HCT116 (cell line): ENCODE measurements around the gene CAPZB. TPM values are rescaled to one million over a fixed set of nuclear protein-coding genes. Genes with fewer than 3 reads are reported as not detected.

Source experiments
- ATAC-seq: fragments of 200-7000 bp; cut with Tn5 transposase; 2 replicates; pipeline ENCODE4 v1.9.1; 2020; ENCODE audit warnings: mild to moderate bottlenecking, moderate library complexity
- BruUV-seq: library from RNA; stranded (reverse); fragments of 400-500 nt; replicated peaks from 2 replicates; lab custom pipeline; 2021; lab: Mats Ljungman, UMichigan
- CTCF ChIA-PET: fragments of 300-600 bp; sonication (Branson Sonifier 250); formaldehyde crosslinking; loops from one replicate; lab custom pipeline; 2021; ENCODE audit warnings: antibody characterized with exemption; lab: Charles Lee
- POLR2A ChIA-PET: fragments of 300-600, 350-600 bp; sonication (Branson Sonifier 250); formaldehyde crosslinking; loops from one replicate; lab custom pipeline; 2021; ENCODE audit warnings: antibody characterized with exemption; lab: Charles Lee
- RAD21 ChIA-PET, 2 experiments: fragments of 300-600 bp; sonication (Branson Sonifier 250); formaldehyde crosslinking; loops; one replicate each; lab custom pipeline; 2023; ENCODE audit warnings: low total read pairs in 2 of 2; ENCODE audit not compliant: uncharacterized antibody in 2 of 2, unreplicated experiment in 2 of 2, low non-redundant PET in 1 of 2; lab: Charles Lee
- DNase-seq: peaks from one replicate; pipeline ENCODE4 v3.0.0-alpha.2; 2010; ENCODE audit warnings: low read depth, low spot score
- H2AFZ ChIP-seq: fragments of 200-600 bp; shearing (Covaris generic), sonication (generic); 2 replicates; pipeline ENCODE4 v1.6.1; 2017; ENCODE audit warnings: low read depth, mixed run types, mixed read lengths, antibody characterized with exemption, low read length; ENCODE audit not compliant: poor library complexity, severe bottlenecking
- H3K27ac ChIP-seq: 2 replicates; pipeline ENCODE4 v1.5.1; 2012; ENCODE audit warnings: low read depth, low read length
- H3K27me3 ChIP-seq: fragments of 200-600 bp; sonication (generic); 2 replicates; pipeline ENCODE4 v1.6.1; 2016; ENCODE audit warnings: mixed run types, low read length, mixed read lengths; ENCODE audit not compliant: insufficient read depth
- H3K36me3 ChIP-seq, 2 experiments: fragments of 200-500 bp in 1 of 2; fragments of 200-600 bp in 1 of 2; sonication (Bioruptor generic) in 1 of 2; sonication (generic) in 1 of 2; 2 replicates each; pipeline versions ENCODE4 v1.5.1 to v1.6.1; 2014 to 2016; ENCODE audit warnings: low read length in 2 of 2, inconsistent platforms in 1 of 2, mixed read lengths in 1 of 2, mixed run types in 1 of 2; ENCODE audit not compliant: insufficient read depth in 2 of 2, control insufficient read depth in 1 of 2
- H3K4me1 ChIP-seq, 2 experiments: fragments of 200-600 bp in 1 of 2; sonication (generic) in 1 of 2; 2 replicates each; pipeline versions ENCODE4 v1.5.1 to v1.6.1; 2012 to 2017; ENCODE audit warnings: low read length in 2 of 2, inconsistent platforms in 1 of 2, mild to moderate bottlenecking in 1 of 2, mixed read lengths in 1 of 2, mixed run types in 1 of 2, moderate library complexity in 1 of 2; ENCODE audit not compliant: insufficient read depth in 2 of 2, control insufficient read depth in 1 of 2
- H3K4me2 ChIP-seq: fragments of 200-600 bp; sonication (generic); 2 replicates; pipeline ENCODE4 v1.6.1; 2017; ENCODE audit warnings: mixed run types, low read length, mixed read lengths
- H3K4me3 ChIP-seq, 2 experiments: fragments of 200-600 bp in 1 of 2; sonication (generic) in 1 of 2; replicated peaks in 1 of 2; 2 replicates each; pipeline ENCODE4 v1.5.1; 2011 to 2016; ENCODE audit warnings: low read length in 2 of 2, control low read depth in 1 of 2, low read depth in 1 of 2, mild to moderate bottlenecking in 1 of 2, mixed read lengths in 1 of 2, mixed run types in 1 of 2
- H3K79me2 ChIP-seq: fragments of 200-600 bp; sonication (generic); 2 replicates; pipeline ENCODE4 v1.6.1; 2017; ENCODE audit warnings: mild to moderate bottlenecking, mixed run types, low read length, moderate library complexity, mixed read lengths; ENCODE audit not compliant: insufficient read depth
- H3K9ac ChIP-seq: fragments of 200-600 bp; sonication (generic); 2 replicates; pipeline ENCODE4 v1.6.1; 2016; ENCODE audit warnings: low read length, mixed read lengths
- H3K9me2 ChIP-seq: fragments of 200-600 bp; sonication (generic), shearing (Covaris generic); 2 replicates; pipeline ENCODE4 v1.6.1; 2017; ENCODE audit warnings: mixed run types, mild to moderate bottlenecking, moderate library complexity; ENCODE audit not compliant: insufficient read depth
- H3K9me3 ChIP-seq, 2 experiments: fragments of 200-500 bp in 1 of 2; fragments of 200-600 bp in 1 of 2; sonication (Bioruptor generic) in 1 of 2; sonication (generic) in 1 of 2; 2 replicates each; pipeline ENCODE4 v1.6.1; 2014 to 2017; ENCODE audit warnings: low read length in 2 of 2, mixed read lengths in 2 of 2, inconsistent platforms in 1 of 2, low read depth in 1 of 2, mild to moderate bottlenecking in 1 of 2, mixed run types in 1 of 2, moderate library complexity in 1 of 2; ENCODE audit not compliant: control insufficient read depth in 1 of 2, insufficient read depth in 1 of 2
- H4K20me1 ChIP-seq: fragments of 200-600 bp; sonication (generic), shearing (Covaris generic); 2 replicates; pipeline ENCODE4 v1.6.1; 2017; ENCODE audit warnings: mixed run types, mild to moderate bottlenecking, moderate library complexity; ENCODE audit not compliant: insufficient read depth
- CEBPB ChIP-seq: IDR thresholded peaks from 2 replicates; pipeline ENCODE4 v1.6.1; 2012; ENCODE audit warnings: low read depth
- EZH2 ChIP-seq: fragments of 200-600 bp; sonication (generic); IDR thresholded peaks from 2 replicates; pipeline ENCODE4 v1.6.1; 2017; ENCODE audit warnings: antibody characterized with exemption, mixed run types
- JUND ChIP-seq: IDR thresholded peaks from 2 replicates; pipeline ENCODE4 v1.6.1; 2012
- POLR2A ChIP-seq: IDR thresholded peaks from 2 replicates; pipeline ENCODE4 v1.7.0; 2011; ENCODE audit warnings: borderline replicate concordance; ENCODE audit not compliant: insufficient read depth, insufficient read length; ENCODE audit errors: extremely low read depth
- POLR2AphosphoS5 ChIP-seq: IDR thresholded peaks from 2 replicates; pipeline ENCODE4 v1.6.1; 2011; ENCODE audit warnings: mild to moderate bottlenecking, low read depth, low read length, moderate library complexity
- SIN3A ChIP-seq: IDR thresholded peaks from 2 replicates; pipeline ENCODE4 v1.6.1; 2012; ENCODE audit warnings: low read depth
- SRF ChIP-seq: IDR thresholded peaks from 2 replicates; pipeline ENCODE4 v1.6.1; 2012; ENCODE audit warnings: low read depth
- TCF7L2 ChIP-seq: IDR thresholded peaks from 2 replicates; pipeline ENCODE4 v1.7.0; 2011; ENCODE audit warnings: borderline replicate concordance, inconsistent platforms; ENCODE audit not compliant: insufficient read depth, insufficient read length; ENCODE audit errors: extremely low read depth
- YY1 ChIP-seq: IDR thresholded peaks from 2 replicates; pipeline ENCODE4 v1.6.1; 2011; ENCODE audit warnings: low read length, low read depth, moderate library complexity, mild to moderate bottlenecking; ENCODE audit not compliant: insufficient replicate concordance; ENCODE audit errors: extremely low read depth
- ZFX ChIP-seq: fragments of 450-650 bp; IDR thresholded peaks from 2 replicates; pipeline ENCODE4 v1.6.1; 2017
- ZNF274 ChIP-seq: fragments of 200-500 bp; sonication (Bioruptor generic); IDR thresholded peaks from 2 replicates; pipeline ENCODE4 v1.6.1; 2014; ENCODE audit warnings: mild to moderate bottlenecking, low read depth, low read length, inconsistent platforms
- intact Hi-C: fragments of 100-400 bp; cut with micrococcal nuclease; formaldehyde crosslinking; loops from 2 replicates; pipeline ENCODE4 v1.10.0; 2022
- total RNA-seq: library from RNA; stranded (reverse); gene quantifications from one replicate; pipeline ENCODE4 v1.2.1, GENCODE V29; 2021; ENCODE audit not compliant: unreplicated experiment
- TF ChIP-seq, protein P1 (sequence below): IDR thresholded peaks from 2 replicates; pipeline ENCODE4 v1.6.1; 2012; ENCODE audit warnings: low read depth
- TF ChIP-seq, protein P2 (sequence below): IDR thresholded peaks from 2 replicates; pipeline ENCODE4 v1.6.1; 2011; ENCODE audit warnings: mild to moderate bottlenecking, low read length, moderate library complexity; ENCODE audit not compliant: insufficient replicate concordance; ENCODE audit errors: extremely low read depth

The CAPZB gene
- total RNA-seq, 1 experiment from 2014 or later = 203 TPM

DNA sequence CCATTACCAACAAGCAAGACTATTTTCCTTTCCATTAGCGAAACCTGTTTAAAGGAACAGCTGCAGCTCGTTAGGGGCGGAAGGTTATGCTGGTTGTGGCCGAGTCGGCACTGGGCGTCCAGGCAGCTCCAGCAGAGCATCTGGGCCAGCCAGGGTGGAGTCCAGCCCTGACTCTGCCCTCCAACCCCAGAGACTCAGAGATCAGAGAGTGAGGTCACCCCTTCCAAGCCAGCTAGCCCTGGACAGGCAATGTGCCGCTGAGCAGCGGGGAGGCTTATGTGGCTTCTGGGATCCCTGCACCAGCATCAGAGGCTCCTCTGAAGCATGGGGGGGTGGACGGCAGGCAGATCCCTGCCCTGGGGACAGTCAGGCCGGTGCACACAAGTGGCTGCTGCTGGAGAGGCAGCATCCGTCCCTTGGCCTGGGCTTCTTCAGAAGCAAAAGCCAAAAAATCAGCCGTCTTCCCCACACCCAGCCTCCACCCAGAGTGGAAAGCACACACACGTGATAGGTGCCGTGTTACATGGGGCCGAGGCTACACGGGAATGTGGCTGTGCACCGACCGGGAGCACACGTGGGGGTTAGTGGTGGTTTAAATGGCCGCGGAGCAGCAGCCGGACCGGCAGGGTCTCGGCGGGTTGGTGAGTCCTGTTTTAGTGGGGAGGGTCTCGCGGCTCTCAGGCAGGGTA, 143.1 kb downstream of the CAPZB start:
- Histone ChIP-seq H3K9ac (no peak overlapping the region), H3K36me3 (no peaks in the 10 kb centered on the region; a peak in 1 of 4 replicates), H3K9me2 (no peaks in the 10 kb centered on the region), H3K4me3 (no peak overlapping the region), H3K4me2 (no peak overlapping the region), H3K27me3 (no peaks in the 10 kb centered on the region), H3K79me2 (no peaks in the 10 kb centered on the region), H2AFZ (no peak overlapping the region), H3K9me3 (no peaks in the 10 kb centered on the region), H4K20me1 (no peaks in the 10 kb centered on the region), H3K4me1 (peaks cover 17 to 22% of the 10 kb centered on the region in 2 experiments), H3K27ac (no peak overlapping the region)
- ChIA-PET RAD21 (no interaction called here), POLR2A (no interaction called here), CTCF (interaction anchor here (0.8 to 1.6 kb wide), 3 partner anchors 309 to 319 kb away, joined by 3 to 6 read pairs (median 3); no protein-coding TSS in a partner anchor)
- TF ChIP-seq, protein P1, sequence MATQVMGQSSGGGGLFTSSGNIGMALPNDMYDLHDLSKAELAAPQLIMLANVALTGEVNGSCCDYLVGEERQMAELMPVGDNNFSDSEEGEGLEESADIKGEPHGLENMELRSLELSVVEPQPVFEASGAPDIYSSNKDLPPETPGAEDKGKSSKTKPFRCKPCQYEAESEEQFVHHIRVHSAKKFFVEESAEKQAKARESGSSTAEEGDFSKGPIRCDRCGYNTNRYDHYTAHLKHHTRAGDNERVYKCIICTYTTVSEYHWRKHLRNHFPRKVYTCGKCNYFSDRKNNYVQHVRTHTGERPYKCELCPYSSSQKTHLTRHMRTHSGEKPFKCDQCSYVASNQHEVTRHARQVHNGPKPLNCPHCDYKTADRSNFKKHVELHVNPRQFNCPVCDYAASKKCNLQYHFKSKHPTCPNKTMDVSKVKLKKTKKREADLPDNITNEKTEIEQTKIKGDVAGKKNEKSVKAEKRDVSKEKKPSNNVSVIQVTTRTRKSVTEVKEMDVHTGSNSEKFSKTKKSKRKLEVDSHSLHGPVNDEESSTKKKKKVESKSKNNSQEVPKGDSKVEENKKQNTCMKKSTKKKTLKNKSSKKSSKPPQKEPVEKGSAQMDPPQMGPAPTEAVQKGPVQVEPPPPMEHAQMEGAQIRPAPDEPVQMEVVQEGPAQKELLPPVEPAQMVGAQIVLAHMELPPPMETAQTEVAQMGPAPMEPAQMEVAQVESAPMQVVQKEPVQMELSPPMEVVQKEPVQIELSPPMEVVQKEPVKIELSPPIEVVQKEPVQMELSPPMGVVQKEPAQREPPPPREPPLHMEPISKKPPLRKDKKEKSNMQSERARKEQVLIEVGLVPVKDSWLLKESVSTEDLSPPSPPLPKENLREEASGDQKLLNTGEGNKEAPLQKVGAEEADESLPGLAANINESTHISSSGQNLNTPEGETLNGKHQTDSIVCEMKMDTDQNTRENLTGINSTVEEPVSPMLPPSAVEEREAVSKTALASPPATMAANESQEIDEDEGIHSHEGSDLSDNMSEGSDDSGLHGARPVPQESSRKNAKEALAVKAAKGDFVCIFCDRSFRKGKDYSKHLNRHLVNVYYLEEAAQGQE = no peak
- TF ChIP-seq, protein P2, sequence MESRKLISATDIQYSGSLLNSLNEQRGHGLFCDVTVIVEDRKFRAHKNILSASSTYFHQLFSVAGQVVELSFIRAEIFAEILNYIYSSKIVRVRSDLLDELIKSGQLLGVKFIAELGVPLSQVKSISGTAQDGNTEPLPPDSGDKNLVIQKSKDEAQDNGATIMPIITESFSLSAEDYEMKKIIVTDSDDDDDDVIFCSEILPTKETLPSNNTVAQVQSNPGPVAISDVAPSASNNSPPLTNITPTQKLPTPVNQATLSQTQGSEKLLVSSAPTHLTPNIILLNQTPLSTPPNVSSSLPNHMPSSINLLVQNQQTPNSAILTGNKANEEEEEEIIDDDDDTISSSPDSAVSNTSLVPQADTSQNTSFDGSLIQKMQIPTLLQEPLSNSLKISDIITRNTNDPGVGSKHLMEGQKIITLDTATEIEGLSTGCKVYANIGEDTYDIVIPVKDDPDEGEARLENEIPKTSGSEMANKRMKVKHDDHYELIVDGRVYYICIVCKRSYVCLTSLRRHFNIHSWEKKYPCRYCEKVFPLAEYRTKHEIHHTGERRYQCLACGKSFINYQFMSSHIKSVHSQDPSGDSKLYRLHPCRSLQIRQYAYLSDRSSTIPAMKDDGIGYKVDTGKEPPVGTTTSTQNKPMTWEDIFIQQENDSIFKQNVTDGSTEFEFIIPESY = no peak
- TF ChIP-seq POLR2AphosphoS5 (no peak), CEBPB (no peak), YY1 (no peak), SRF (no peak), JUND (no peak), POLR2A (no peak), SIN3A (no peak), ZFX (no peak), TCF7L2 (no peak), EZH2 (no peak), ZNF274 (no peak)
- BruUV-seq = no TSS peak
- DNase-seq (no peak), ATAC-seq (no peak)
- intact Hi-C loops = loop anchor here (5.0 kb wide), 1 partner anchor 145 kb away; the partner anchor contains the start of gene CAPZB
